KMS-11 (cell line): ENCODE results near the gene NPTXR.
"Not testable (repeated sequence)": the region's sequence is repeated elsewhere in the genome, so short reads cannot be mapped to it uniquely, and the experiment has no call there.

Experiments used
- H2AFZ ChIP-seq: fragments of 200-600 bp; sonication (generic); 2 replicates; pipeline ENCODE4 v1.6.1; 2016; ENCODE audit warnings: antibody characterized with exemption, mixed run types, low read depth
- H3K27ac ChIP-seq: fragments of 200-600 bp; sonication (generic); 2 replicates; pipeline ENCODE4 v1.6.1; 2016; ENCODE audit warnings: mild to moderate bottlenecking, mixed run types
- H3K27me3 ChIP-seq: fragments of 200-600 bp; sonication (generic); 2 replicates; pipeline ENCODE4 v1.6.1; 2017; ENCODE audit warnings: mild to moderate bottlenecking, low read depth, mixed run types, moderate library complexity; ENCODE audit not compliant: insufficient read depth
- H3K36me3 ChIP-seq: fragments of 200-600 bp; sonication (generic); 2 replicates; pipeline ENCODE4 v1.6.1; 2017; ENCODE audit warnings: mild to moderate bottlenecking, mixed run types; ENCODE audit not compliant: insufficient read depth
- H3K4me1 ChIP-seq: fragments of 200-600 bp; sonication (generic); 2 replicates; pipeline ENCODE4 v1.6.1; 2016; ENCODE audit warnings: mild to moderate bottlenecking, low read depth, mixed run types; ENCODE audit not compliant: poor library complexity, severe bottlenecking
- H3K4me2 ChIP-seq: fragments of 200-600 bp; sonication (generic); 2 replicates; pipeline ENCODE4 v1.7.0; 2016; ENCODE audit warnings: mild to moderate bottlenecking, mixed run types
- H3K4me3 ChIP-seq: fragments of 200-600 bp; sonication (generic); IDR thresholded peaks from 2 replicates; pipeline ENCODE4 v1.6.1; 2017; ENCODE audit warnings: low read depth, low read length, mixed read lengths; ENCODE audit not compliant: insufficient read depth
- H3K79me2 ChIP-seq: fragments of 200-600 bp; sonication (generic); 2 replicates; pipeline ENCODE4 v1.6.1; 2016; ENCODE audit warnings: low read depth, mixed run types; ENCODE audit not compliant: insufficient read depth
- H3K9ac ChIP-seq: fragments of 200-600 bp; sonication (generic); 2 replicates; pipeline ENCODE4 v1.6.1; 2016; ENCODE audit warnings: mild to moderate bottlenecking, mixed run types
- H4K20me1 ChIP-seq: fragments of 200-600 bp; sonication (generic); 2 replicates; pipeline ENCODE4 v1.6.1; 2016; ENCODE audit warnings: mild to moderate bottlenecking, mixed run types; ENCODE audit not compliant: insufficient read depth
- CTCF ChIP-seq: fragments of 200-600 bp; sonication (generic); conservative IDR thresholded peaks from 2 replicates; pipeline ENCODE4 v1.6.1; 2017; ENCODE audit warnings: low read depth, mild to moderate bottlenecking, antibody characterized with exemption, low read length, moderate library complexity, mixed read lengths

Gene NPTXR

GRCh38 chr22:38815842-38816241 is 28.0 kb downstream of the NPTXR start:
- Histone ChIP-seq H3K4me2 (no peak overlapping the region), H3K27me3 (peaks cover 78% of the 10 kb centered on the region), H3K4me1 (no peaks in the 10 kb centered on the region), H3K79me2 (no peaks in the 10 kb centered on the region), H3K27ac (no peak overlapping the region), H2AFZ (no peak overlapping the region), H3K9ac (no peak overlapping the region), H3K4me3 (no peak overlapping the region), H3K36me3 (no peaks in the 10 kb centered on the region), H4K20me1 (no peaks in the 10 kb centered on the region)
- no peak for TF ChIP-seq CTCF

DNA sequence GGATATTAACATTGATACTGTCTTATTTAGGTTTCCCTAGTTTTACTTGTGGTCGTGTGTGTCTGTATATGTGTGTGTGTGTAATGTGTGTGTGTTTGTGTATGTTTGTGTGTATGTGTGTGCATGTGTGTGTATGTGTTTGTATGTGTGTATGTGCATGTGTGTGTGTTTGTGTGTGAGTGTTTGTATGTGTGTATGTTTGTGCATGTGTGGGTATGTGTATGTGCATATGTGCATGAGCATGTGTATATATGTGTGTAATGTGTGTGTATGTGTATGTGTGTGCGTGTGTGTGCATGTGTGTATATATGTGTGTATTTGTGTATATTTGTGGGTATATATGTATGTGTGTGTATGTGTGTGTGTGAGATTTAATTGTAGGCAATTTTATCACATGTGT is 32.6 kb downstream of the NPTXR start:
- H3K4me3 ChIP-seq = no peak overlapping the region
- TF ChIP-seq CTCF = no peak

GRCh38 chr22:38805041-38805593 is 38.7 kb downstream of the NPTXR start:
- H3K27ac ChIP-seq, H3K79me2 ChIP-seq, H3K4me1 ChIP-seq, H3K4me2 ChIP-seq, H3K4me3 ChIP-seq, H3K36me3 ChIP-seq, H3K9ac ChIP-seq, H4K20me1 ChIP-seq, H2AFZ ChIP-seq: not testable (repeated sequence)
- peaks cover 49% of the 10 kb centered on the region for H3K27me3 ChIP-seq

More for the DNA sequence above, 32.6 kb downstream of the NPTXR start:
- Histone ChIP-seq H3K4me1 (no peaks in the 10 kb centered on the region), H3K4me2 (no peak overlapping the region), H3K27ac (no peak overlapping the region), H3K79me2 (no peaks in the 10 kb centered on the region), H2AFZ (no peak overlapping the region), H3K36me3 (no peaks in the 10 kb centered on the region), H4K20me1 (no peaks in the 10 kb centered on the region), H3K9ac (no peak overlapping the region), H3K27me3 (peaks cover 46% of the 10 kb centered on the region)

GRCh38 chr22:38802671-38803121 is 41.1 kb downstream of the NPTXR start:
- Histone ChIP-seq H3K4me2 (no peak overlapping the region), H2AFZ (no peak overlapping the region), H3K4me1 (no peaks in the 10 kb centered on the region), H3K27ac (no peak overlapping the region), H3K4me3 (no peak overlapping the region), H3K36me3 (no peaks in the 10 kb centered on the region), H4K20me1 (no peaks in the 10 kb centered on the region), H3K79me2 (no peaks in the 10 kb centered on the region), H3K9ac (no peak overlapping the region), H3K27me3 (peaks cover 70% of the 10 kb centered on the region)
- no peak for TF ChIP-seq CTCF

GRCh38 chr22:38799265-38800002 is 44.4 kb downstream of the NPTXR start:
- no peaks in the 10 kb centered on the region for H3K79me2 ChIP-seq
- no peak overlapping the region for H3K9ac ChIP-seq
- no peak overlapping the region for H3K4me2 ChIP-seq
- H2AFZ ChIP-seq = no peak overlapping the region
- no peaks in the 10 kb centered on the region for H3K36me3 ChIP-seq
- peaks cover 2% of the 10 kb centered on the region for H3K4me1 ChIP-seq
- no peak for TF ChIP-seq CTCF
- no peak overlapping the region for H3K4me3 ChIP-seq
- H4K20me1 ChIP-seq = no peaks in the 10 kb centered on the region
- H3K27me3 ChIP-seq = peaks cover 84% of the 10 kb centered on the region
- H3K27ac ChIP-seq = no peak overlapping the region
